ENCODE measurements around the gene KIAA0513. TPM values are rescaled to one million over a fixed set of nuclear protein-coding genes. Genes with fewer than 3 reads are reported as not detected.

The KIAA0513 gene
- total and polyA plus RNA-seq, 10 of the 15 experiments (the other 5 are each of a cell fraction or from before 2014, with no cell fraction given): 0.14 to 5.8 (median 2.0) TPM

DNA sequence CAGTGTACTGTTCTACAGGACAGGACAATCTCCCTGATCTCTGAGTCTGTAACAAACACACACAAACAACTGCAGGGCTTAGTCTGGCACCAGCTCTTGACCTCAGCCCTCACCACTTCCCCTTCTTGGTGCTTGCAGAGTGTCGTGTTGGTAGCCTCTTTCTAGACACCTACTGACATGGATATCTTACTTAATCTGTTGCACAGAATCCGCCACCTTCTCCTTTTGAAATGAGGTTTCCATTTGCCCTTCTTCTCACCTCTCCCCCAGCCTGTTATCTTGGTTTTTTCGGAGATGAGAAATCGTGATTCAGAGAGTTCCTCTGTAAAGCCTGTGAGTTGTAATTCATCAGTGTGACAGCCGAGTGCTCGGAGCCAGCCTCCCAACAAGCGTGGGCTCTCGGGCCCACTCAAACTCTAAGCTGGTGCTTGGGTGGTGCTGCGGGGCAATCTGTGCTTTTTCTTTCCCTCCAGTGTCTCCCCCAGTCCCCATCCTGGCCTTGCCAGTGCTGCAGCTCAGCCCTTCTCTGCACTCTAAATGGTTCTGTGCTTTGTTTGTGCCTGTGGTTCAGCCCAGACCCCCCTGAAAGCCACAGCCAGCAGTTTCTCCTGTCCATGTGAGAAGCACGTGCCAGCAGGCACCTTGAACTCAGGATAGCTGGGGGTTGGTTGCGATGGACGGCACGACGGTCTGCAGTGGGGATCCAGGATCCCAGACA is 28.1 kb downstream of the KIAA0513 start (continued):
- TF ChIP-seq, protein P1, sequence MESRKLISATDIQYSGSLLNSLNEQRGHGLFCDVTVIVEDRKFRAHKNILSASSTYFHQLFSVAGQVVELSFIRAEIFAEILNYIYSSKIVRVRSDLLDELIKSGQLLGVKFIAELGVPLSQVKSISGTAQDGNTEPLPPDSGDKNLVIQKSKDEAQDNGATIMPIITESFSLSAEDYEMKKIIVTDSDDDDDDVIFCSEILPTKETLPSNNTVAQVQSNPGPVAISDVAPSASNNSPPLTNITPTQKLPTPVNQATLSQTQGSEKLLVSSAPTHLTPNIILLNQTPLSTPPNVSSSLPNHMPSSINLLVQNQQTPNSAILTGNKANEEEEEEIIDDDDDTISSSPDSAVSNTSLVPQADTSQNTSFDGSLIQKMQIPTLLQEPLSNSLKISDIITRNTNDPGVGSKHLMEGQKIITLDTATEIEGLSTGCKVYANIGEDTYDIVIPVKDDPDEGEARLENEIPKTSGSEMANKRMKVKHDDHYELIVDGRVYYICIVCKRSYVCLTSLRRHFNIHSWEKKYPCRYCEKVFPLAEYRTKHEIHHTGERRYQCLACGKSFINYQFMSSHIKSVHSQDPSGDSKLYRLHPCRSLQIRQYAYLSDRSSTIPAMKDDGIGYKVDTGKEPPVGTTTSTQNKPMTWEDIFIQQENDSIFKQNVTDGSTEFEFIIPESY (IDR thresholded peaks at IDR 0.05): no peak
- TF ChIP-seq RELA (IDR thresholded peaks at IDR 0.05; ENCODE audit: borderline replicate concordance, partially characterized antibody): no peak
- TF ChIP-seq TCF3 (IDR thresholded peaks at IDR 0.05; ENCODE audit: borderline replicate concordance, insufficient read depth, low read depth, low read length): no peak
- TF ChIP-seq ZNF207 (IDR thresholded peaks at IDR 0.05; ENCODE audit: borderline replicate concordance): no peak
- TF ChIP-seq TCF7 (IDR thresholded peaks at IDR 0.05; ENCODE audit: borderline replicate concordance): no peak
- TF ChIP-seq TAF1 (IDR thresholded peaks at IDR 0.05; ENCODE audit: borderline replicate concordance, low read depth, low read length): peak; percentile 35; the same call in 1 of the 2 replicates
- no peak for TF ChIP-seq NRF1 (conservative IDR thresholded peaks at IDR 0.05; ENCODE audit: low read depth, low read length)
- peak; percentile 98 for TF ChIP-seq SPI1 (IDR thresholded peaks at IDR 0.05; ENCODE audit: borderline replicate concordance, insufficient read depth, low read depth, low read length)
- TF ChIP-seq CEBPB (IDR thresholded peaks at IDR 0.05; ENCODE audit: borderline replicate concordance in 1 of 2, low read depth in 2 of 2, low read length in 2 of 2): no peak
- TF ChIP-seq RAD21 (IDR thresholded peaks at IDR 0.05; ENCODE audit: insufficient read depth, low read depth, low read length): no peak
- no peak for TF ChIP-seq FOS (IDR thresholded peaks at IDR 0.05; ENCODE audit: borderline replicate concordance, extremely low read depth, insufficient read length)

Data from GM12878 (cell line).